EH (cell line): ENCODE measurements around the gene PHACTR1.
"Not testable (repeated sequence)": the region's sequence is repeated elsewhere in the genome, so short reads cannot be mapped to it uniquely, and the experiment has no call there.

Experiments
- DNase-seq: peaks from one replicate; pipeline ENCODE4 v3.0.0-alpha.2; 2015; ENCODE audit warnings: low read depth

Gene PHACTR1

GRCh38 chr6:13241364-13241763 lies 524.8 kb downstream of the PHACTR1 start:
- DNase-seq, result no peak

- no peak for DNase-seq
These were observed 525.6 kb downstream of the PHACTR1 start for GRCh38 chr6:13242178-13242577.

- no peak for DNase-seq
These were observed 526.0 kb downstream of the PHACTR1 start for GRCh38 chr6:13242590-13242989.

GRCh38 chr6:13243033-13243432 lies 526.5 kb downstream of the PHACTR1 start:
- peak; percentile 80 for DNase-seq

GRCh38 chr6:13243745-13244144 lies 527.2 kb downstream of the PHACTR1 start:
- not testable (repeated sequence) for DNase-seq

- no peak for DNase-seq
These were observed 531.1 kb downstream of the PHACTR1 start for GRCh38 chr6:13247627-13248026.

GRCh38 chr6:13248053-13248452 lies 531.5 kb downstream of the PHACTR1 start:
- DNase-seq, result peak; percentile 77

GRCh38 chr6:13248584-13248985 lies 532.0 kb downstream of the PHACTR1 start:
- DNase-seq, result no peak

GRCh38 chr6:13248994-13249393 lies 532.4 kb downstream of the PHACTR1 start:
- DNase-seq, result no peak

- DNase-seq, result no peak
These were observed 533.2 kb downstream of the PHACTR1 start for GRCh38 chr6:13249817-13250216.

GRCh38 chr6:13250703-13251102 lies 534.1 kb downstream of the PHACTR1 start:
- DNase-seq, result no peak

GRCh38 chr6:13251242-13251641 lies 534.7 kb downstream of the PHACTR1 start:
- no peak for DNase-seq

- no peak for DNase-seq
These were observed 536.2 kb downstream of the PHACTR1 start for GRCh38 chr6:13252790-13253189.

- DNase-seq, result no peak
These were observed 536.7 kb downstream of the PHACTR1 start for GRCh38 chr6:13253272-13253671.

- DNase-seq, result peak; percentile 50
These were observed 539.9 kb downstream of the PHACTR1 start for GRCh38 chr6:13256266-13257001.

- no peak for DNase-seq
These were observed 542.8 kb downstream of the PHACTR1 start for GRCh38 chr6:13259393-13259792.

- no peak for DNase-seq
These were observed 543.6 kb downstream of the PHACTR1 start for GRCh38 chr6:13260101-13260598.

GRCh38 chr6:13260831-13261230 lies 544.3 kb downstream of the PHACTR1 start:
- no peak for DNase-seq

- no peak for DNase-seq
These were observed 545.0 kb downstream of the PHACTR1 start for GRCh38 chr6:13261464-13261994.

- DNase-seq, result peak; percentile 22
These were observed 546.0 kb downstream of the PHACTR1 start for GRCh38 chr6:13262302-13263230.

- DNase-seq, result no peak
These were observed 547.1 kb downstream of the PHACTR1 start for GRCh38 chr6:13263669-13264068.

- peak; percentile 52 for DNase-seq
These were observed 550.6 kb downstream of the PHACTR1 start for GRCh38 chr6:13267142-13267651.
